Uterus (tissue), 4 donors: ENCODE measurements around the gene MAPK11. TPM values are rescaled to one million over a fixed set of nuclear protein-coding genes. Genes with fewer than 3 reads are reported as not detected.
A peak's percentile ranks its signal among the peaks of the same experiment; 100 is the strongest.

ENCODE experiments used
- DNase-seq, 2 donors: peaks; one replicate each; pipeline ENCODE4 v3.0.0-alpha.2; 2019 to 2020
- H3K27ac ChIP-seq, 2 donors: fragments of 200-600 bp; sonication (generic); 1 replicate in 1 of 2; 2 replicates in 1 of 2; pipeline ENCODE4 v1.5.1; 2016 to 2018
- H3K27me3 ChIP-seq, 2 donors: fragments of 200-600 bp; sonication (generic); one replicate each; pipeline ENCODE4 v1.5.1; 2018 to 2019; ENCODE audit warnings: control low read depth in 1 of 2
- H3K36me3 ChIP-seq, 2 donors: fragments of 200-600 bp; sonication (generic); one replicate each; pipeline ENCODE4 v1.5.1; 2019; ENCODE audit warnings: control low read depth in 1 of 2
- H3K4me1 ChIP-seq, 2 donors: fragments of 200-600 bp; sonication (generic); one replicate each; pipeline ENCODE4 v1.5.1; 2018 to 2019; ENCODE audit warnings: control low read depth in 1 of 2
- H3K4me3 ChIP-seq, 2 donors: fragments of 200-600 bp; sonication (generic); 1 replicate in 1 of 2; 2 replicates in 1 of 2; pipeline ENCODE4 v1.5.1; 2018 to 2019; ENCODE audit warnings: mild to moderate bottlenecking in 1 of 2
- H3K9me3 ChIP-seq, 2 donors: fragments of 200-600 bp; sonication (generic); one replicate each; pipeline ENCODE4 v1.5.1; 2019; ENCODE audit warnings: control low read depth in 1 of 2
- POLR2A ChIP-seq, 2 donors: fragments of 450-650 bp; IDR thresholded peaks; one replicate each; pipeline ENCODE4 v1.6.1; 2016; ENCODE audit warnings: antibody characterized with exemption in 2 of 2, mild to moderate bottlenecking in 1 of 2, moderate library complexity in 1 of 2
- intact Hi-C: fragments of 100-400 bp; cut with DNase I; formaldehyde crosslinking; loops from one replicate; pipeline ENCODE4 v1.15.1; 2023; ENCODE audit warnings: low total_unique reads
- total RNA-seq, 4 donors: library from RNA; depleted of rRNA in 3 of 4; stranded (reverse); fragments of >200 nt in 3 of 4; gene quantifications; one replicate each; pipeline versions ENCODE4 v1.1.0 to v1.2.4, GENCODE V29; 2014 to 2023
- TF ChIP-seq, protein P1 (sequence below), 4 experiments: fragments of 200-600 bp in 2 of 4; fragments of 450-650 bp in 2 of 4; sonication (generic) in 2 of 4; IDR thresholded peaks; one replicate each; pipeline ENCODE4 v1.5.1; 2016 to 2019; ENCODE audit warnings: antibody characterized with exemption in 4 of 4, mild to moderate bottlenecking in 2 of 4, moderate library complexity in 1 of 4
- donor health status: DM: yes; HTN: yes; CAD: no.

The MAPK11 gene
- total RNA-seq, 4 donors from 2014 or later, result 7.9 to 39.5 (median 22.4) TPM

DNA sequence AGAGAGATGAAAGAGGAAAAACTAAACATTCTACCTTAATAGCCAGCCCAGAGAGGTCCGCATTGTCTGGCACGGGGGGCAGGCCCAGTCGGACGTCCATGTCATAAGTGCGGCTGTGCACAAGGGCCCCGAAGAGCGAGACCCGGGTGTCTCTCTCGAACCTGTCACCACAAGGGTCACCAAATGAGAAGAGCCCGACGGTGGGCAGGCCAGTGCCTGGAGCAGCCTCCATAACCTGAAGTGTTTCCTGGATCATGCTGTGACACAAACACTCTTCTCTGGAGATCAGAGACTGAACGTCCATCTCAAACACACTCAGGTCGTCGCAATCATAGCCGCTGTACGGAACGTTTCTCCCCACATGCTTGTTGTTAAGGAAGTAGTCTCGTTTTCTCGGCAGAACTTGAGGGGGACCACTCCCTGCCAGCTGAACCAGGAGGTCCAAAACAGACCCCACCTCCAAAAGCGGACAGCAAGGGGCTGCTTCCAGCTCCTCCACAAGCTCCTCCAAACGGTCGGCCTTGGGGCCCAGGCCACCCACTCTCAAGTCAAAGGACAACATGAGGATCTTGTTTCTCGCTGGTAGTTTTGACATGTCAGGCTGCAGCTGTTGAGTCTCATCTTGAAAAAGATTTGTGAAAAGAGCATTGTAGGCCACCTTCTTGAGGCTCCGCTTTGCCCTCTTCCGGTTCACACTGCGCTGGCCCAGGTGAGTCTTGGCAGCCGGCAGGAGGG, 26.3 kb downstream of the MAPK11 start:
- Histone ChIP-seq H3K4me1 (peaks cover 3 to 41% of the 10 kb centered on the region in 2 donors), H3K36me3 (no peaks in the 10 kb centered on the region), H3K27ac (peak overlapping the region; percentile 77 to 93), H3K9me3 (no peaks in the 10 kb centered on the region), H3K27me3 (no peaks in the 10 kb centered on the region), H3K4me3 (peak overlapping the region; percentile 67 to 87)
- intact Hi-C loops, result no loop called here
- TF ChIP-seq, protein P1, sequence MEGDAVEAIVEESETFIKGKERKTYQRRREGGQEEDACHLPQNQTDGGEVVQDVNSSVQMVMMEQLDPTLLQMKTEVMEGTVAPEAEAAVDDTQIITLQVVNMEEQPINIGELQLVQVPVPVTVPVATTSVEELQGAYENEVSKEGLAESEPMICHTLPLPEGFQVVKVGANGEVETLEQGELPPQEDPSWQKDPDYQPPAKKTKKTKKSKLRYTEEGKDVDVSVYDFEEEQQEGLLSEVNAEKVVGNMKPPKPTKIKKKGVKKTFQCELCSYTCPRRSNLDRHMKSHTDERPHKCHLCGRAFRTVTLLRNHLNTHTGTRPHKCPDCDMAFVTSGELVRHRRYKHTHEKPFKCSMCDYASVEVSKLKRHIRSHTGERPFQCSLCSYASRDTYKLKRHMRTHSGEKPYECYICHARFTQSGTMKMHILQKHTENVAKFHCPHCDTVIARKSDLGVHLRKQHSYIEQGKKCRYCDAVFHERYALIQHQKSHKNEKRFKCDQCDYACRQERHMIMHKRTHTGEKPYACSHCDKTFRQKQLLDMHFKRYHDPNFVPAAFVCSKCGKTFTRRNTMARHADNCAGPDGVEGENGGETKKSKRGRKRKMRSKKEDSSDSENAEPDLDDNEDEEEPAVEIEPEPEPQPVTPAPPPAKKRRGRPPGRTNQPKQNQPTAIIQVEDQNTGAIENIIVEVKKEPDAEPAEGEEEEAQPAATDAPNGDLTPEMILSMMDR (IDR thresholded peaks at IDR 0.05), result no peak
- TF ChIP-seq POLR2A (IDR thresholded peaks at IDR 0.05), result no peak
- no peak for DNase-seq

DNA sequence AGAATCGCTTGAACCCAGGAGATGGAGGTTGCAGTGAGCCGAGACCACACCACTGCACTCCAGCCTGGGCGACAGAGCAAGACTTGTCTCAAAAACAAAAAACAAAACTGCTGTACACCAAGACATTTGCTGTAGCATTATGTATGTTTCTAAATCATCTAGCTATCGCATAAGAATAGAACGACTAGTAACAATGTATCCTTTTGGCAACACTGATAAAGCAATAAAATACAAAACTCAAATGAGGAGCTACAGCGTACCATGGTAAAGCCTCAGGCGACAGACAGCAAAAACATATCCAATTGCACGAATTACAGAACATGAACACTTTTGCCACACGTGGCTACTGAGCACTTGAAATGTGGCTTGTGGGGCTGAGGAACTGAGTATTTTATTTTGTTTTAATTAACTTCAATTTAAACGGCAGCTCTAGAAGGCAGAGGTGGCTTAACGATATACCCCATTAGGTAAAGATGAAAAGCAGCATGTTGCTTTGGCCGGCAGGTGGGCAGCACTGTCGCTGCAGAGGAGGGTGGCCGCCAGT, 27.7 kb downstream of the MAPK11 start:
- peak overlapping the region; percentile 67 to 87 for H3K4me3 ChIP-seq
- DNase-seq, result no peak
- intact Hi-C loops, result no loop called here
- H3K27me3 ChIP-seq, result no peaks in the 10 kb centered on the region
- no peaks in the 10 kb centered on the region for H3K36me3 ChIP-seq
- H3K9me3 ChIP-seq, result no peaks in the 10 kb centered on the region
- no peak overlapping the region for H3K27ac ChIP-seq
- peaks cover 3 to 41% of the 10 kb centered on the region in 2 donors for H3K4me1 ChIP-seq
- TF ChIP-seq POLR2A (IDR thresholded peaks at IDR 0.05), result no peak
- TF ChIP-seq, protein P1 (IDR thresholded peaks at IDR 0.05), result no peak

DNA sequence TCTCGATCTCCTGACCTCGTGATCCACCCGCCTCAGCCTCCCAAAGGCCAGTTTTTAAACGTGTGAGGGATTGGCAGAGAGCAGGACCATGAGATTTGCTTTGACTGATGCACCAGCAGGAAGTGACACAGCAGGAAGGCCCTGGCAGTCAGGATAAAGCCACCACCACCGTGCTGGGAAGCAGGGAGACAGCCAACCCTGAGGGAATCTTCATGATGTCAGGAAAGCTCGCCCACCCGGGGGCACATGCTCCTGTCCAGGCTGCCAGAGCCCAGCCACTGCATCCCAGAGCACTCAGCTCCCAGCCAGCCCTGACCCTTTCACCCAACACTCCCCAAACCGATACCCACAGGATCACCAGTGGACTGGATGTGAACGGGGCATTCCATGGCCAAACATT, 31.4 kb downstream of the MAPK11 start:
- no peak overlapping the region for H3K4me3 ChIP-seq
- no peaks in the 10 kb centered on the region for H3K36me3 ChIP-seq
- H3K4me1 ChIP-seq, result peaks cover 3 to 24% of the 10 kb centered on the region in 2 donors
- H3K9me3 ChIP-seq, result no peaks in the 10 kb centered on the region
- no peak for DNase-seq
- no peaks in the 10 kb centered on the region for H3K27me3 ChIP-seq
- intact Hi-C loops, result no loop called here
- no peak overlapping the region for H3K27ac ChIP-seq
- no peak for TF ChIP-seq POLR2A (IDR thresholded peaks at IDR 0.05)
- TF ChIP-seq, protein P1 (IDR thresholded peaks at IDR 0.05), result no peak

DNA sequence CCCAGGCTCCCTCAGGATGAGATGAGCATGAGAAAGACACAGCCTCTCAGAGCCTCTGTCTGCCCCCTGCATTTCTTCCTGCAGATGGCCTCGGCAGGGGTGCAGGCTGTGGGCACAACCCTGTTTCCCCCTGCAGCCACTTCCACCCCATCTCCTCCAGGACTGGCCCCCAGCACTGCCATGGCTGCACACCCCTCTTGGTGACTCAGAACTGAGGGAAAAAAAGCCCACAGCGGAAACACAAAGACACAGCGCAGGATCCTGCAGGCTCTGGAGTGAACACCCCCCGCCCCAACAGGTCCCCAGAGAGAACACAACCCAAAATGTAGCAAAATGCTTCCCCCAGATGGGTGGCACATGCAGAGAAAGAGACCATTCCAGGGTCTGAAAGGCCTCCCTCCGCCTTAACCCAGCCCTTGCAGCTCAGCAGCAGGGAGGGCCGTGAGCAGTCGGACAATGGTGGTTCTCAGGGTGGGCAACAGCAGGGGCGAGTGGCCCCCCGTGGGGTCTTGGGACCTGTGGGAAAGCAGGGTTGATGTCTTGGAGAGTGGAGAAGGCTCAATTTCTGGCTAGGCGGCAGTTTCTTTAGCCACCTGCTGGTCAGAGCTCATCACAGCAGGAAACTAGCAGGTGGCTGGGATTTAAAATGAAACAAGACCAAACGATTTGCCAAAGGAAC, 33.3 kb downstream of the MAPK11 start:
- peaks cover 0 to 7% of the 10 kb centered on the region in 2 donors for H3K4me1 ChIP-seq
- no peak for DNase-seq
- H3K4me3 ChIP-seq, result no peak overlapping the region
- TF ChIP-seq, protein P1 (IDR thresholded peaks at IDR 0.05), result no peak
- no peak for TF ChIP-seq POLR2A (IDR thresholded peaks at IDR 0.05)
- no peaks in the 10 kb centered on the region for H3K9me3 ChIP-seq
- no peaks in the 10 kb centered on the region for H3K27me3 ChIP-seq
- H3K27ac ChIP-seq, result no peak overlapping the region
- intact Hi-C loops, result no loop called here
- no peaks in the 10 kb centered on the region for H3K36me3 ChIP-seq

DNA sequence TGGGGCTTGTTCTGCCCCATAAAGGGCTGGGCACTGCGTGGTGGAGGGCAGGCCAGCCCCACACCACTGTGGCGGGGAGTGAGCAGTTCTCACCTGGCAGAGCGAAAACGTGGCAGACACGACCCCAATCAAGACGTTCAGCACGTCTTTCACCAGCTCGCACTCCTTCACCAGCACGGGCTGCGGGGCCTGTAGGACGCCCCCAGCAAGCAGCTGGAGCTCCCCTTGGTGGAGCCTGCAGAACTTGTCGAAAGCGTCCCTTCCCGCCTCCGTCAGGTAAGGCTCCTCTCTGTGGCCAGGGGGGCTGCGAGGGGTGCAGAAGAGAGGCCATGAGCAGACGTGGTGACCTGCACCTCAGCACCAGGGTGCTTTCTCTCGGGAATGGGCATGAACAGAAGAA, 37.0 kb downstream of the MAPK11 start:
- Histone ChIP-seq H3K27ac (no peak overlapping the region), H3K27me3 (no peaks in the 10 kb centered on the region), H3K4me3 (no peak overlapping the region), H3K4me1 (no peaks in the 10 kb centered on the region), H3K36me3 (no peaks in the 10 kb centered on the region), H3K9me3 (no peaks in the 10 kb centered on the region)
- intact Hi-C loops, result no loop called here
- no peak for DNase-seq
- no peak for TF ChIP-seq POLR2A (IDR thresholded peaks at IDR 0.05)
- TF ChIP-seq, protein P1 (IDR thresholded peaks at IDR 0.05), result no peak
